Neural cell (in vitro differentiated cells): ENCODE measurements around the gene KCNE1. TPM values are rescaled to one million over a fixed set of nuclear protein-coding genes. Genes with fewer than 3 reads are reported as not detected.

ENCODE experiments used
- H2AFZ ChIP-seq: fragments of 200-600, 300-800 bp; sonication (generic), shearing (Covaris generic); 2 replicates; pipeline ENCODE4 v1.6.0; 2014; ENCODE audit warnings: low read depth, mild to moderate bottlenecking, antibody characterized with exemption, low read length, moderate library complexity
- H3F3A ChIP-seq: fragments of 200-600 bp; shearing (Covaris generic); 2 replicates; pipeline ENCODE4 v1.6.1; 2016; ENCODE audit warnings: mild to moderate bottlenecking, moderate library complexity, mixed read lengths, antibody characterized with exemption, low read length; ENCODE audit not compliant: insufficient read depth, poor library complexity, severe bottlenecking
- H3K27ac ChIP-seq: fragments of 200-600, 300-800 bp; sonication (generic), shearing (Covaris generic); 2 replicates; pipeline ENCODE4 v1.5.1; 2014; ENCODE audit warnings: mild to moderate bottlenecking, low read length, moderate library complexity
- H3K27me3 ChIP-seq: fragments of 300-800, 200-600 bp; sonication (generic), shearing (Covaris generic); 2 replicates; pipeline ENCODE4 v1.6.0; 2014; ENCODE audit warnings: mild to moderate bottlenecking, low read depth, low read length, moderate library complexity; ENCODE audit not compliant: insufficient read depth
- H3K36me3 ChIP-seq: fragments of 300-800, 200-600 bp; sonication (generic), shearing (Covaris generic); 2 replicates; pipeline ENCODE4 v1.5.1; 2014; ENCODE audit warnings: mild to moderate bottlenecking, antibody characterized with exemption, low read length, moderate library complexity; ENCODE audit not compliant: insufficient read depth
- H3K4me2 ChIP-seq: fragments of 300-800, 200-600 bp; sonication (generic), shearing (Covaris generic); 2 replicates; pipeline ENCODE4 v1.6.0; 2014; ENCODE audit warnings: mild to moderate bottlenecking, low read length
- H3K4me3 ChIP-seq: fragments of 300-800, 200-600 bp; sonication (generic), shearing (Covaris generic); 2 replicates; pipeline ENCODE4 v1.5.1; 2014; ENCODE audit warnings: mild to moderate bottlenecking, low read length, moderate library complexity
- H3K79me2 ChIP-seq: fragments of 200-600 bp; shearing (Covaris generic); replicated peaks from 2 replicates; pipeline ENCODE4 v1.6.0; 2014; ENCODE audit warnings: mild to moderate bottlenecking, low read length, moderate library complexity; ENCODE audit not compliant: insufficient read depth
- H3K9ac ChIP-seq: fragments of 300-800, 200-600 bp; sonication (generic), shearing (Covaris generic); 2 replicates; pipeline ENCODE4 v1.6.1; 2016; ENCODE audit warnings: mild to moderate bottlenecking, low read length, mixed read lengths
- H3K9me2 ChIP-seq: fragments of 200-600 bp; shearing (Covaris generic); 2 replicates; pipeline ENCODE4 v1.6.1; 2016; ENCODE audit warnings: mild to moderate bottlenecking, low read length, mixed read lengths; ENCODE audit not compliant: insufficient read depth
- H3K9me3 ChIP-seq: fragments of 200-600, 300-800 bp; sonication (generic), shearing (Covaris generic); 2 replicates; pipeline ENCODE4 v1.6.1; 2016; ENCODE audit warnings: mild to moderate bottlenecking, mixed run types, low read length, moderate library complexity, mixed read lengths
- H4K20me1 ChIP-seq: fragments of 200-600 bp; shearing (Covaris generic); 2 replicates; pipeline ENCODE4 v1.6.1; 2016; ENCODE audit warnings: mild to moderate bottlenecking, mixed run types; ENCODE audit not compliant: insufficient read depth
- EP300 ChIP-seq: fragments of 450-650 bp; conservative IDR thresholded peaks from 2 replicates; pipeline ENCODE4 v1.6.1; 2014; ENCODE audit warnings: antibody characterized with exemption, mild to moderate bottlenecking, moderate library complexity; ENCODE audit not compliant: poor library complexity, severe bottlenecking
- EZH2 ChIP-seq: fragments of 200-600, 300-800 bp; shearing (Covaris generic), sonication (generic); IDR thresholded peaks from 2 replicates; pipeline ENCODE4 v1.6.1; 2014; ENCODE audit warnings: antibody characterized with exemption, low read length, borderline replicate concordance, mild to moderate bottlenecking; ENCODE audit not compliant: insufficient read depth, poor library complexity, severe bottlenecking
- MXI1 ChIP-seq: fragments of 450-650 bp; conservative IDR thresholded peaks from 2 replicates; pipeline ENCODE4 v1.6.1; 2014; ENCODE audit warnings: antibody characterized with exemption, mild to moderate bottlenecking; ENCODE audit not compliant: poor library complexity, severe bottlenecking
- POLR2AphosphoS5 ChIP-seq: IDR thresholded peaks from 2 replicates; pipeline ENCODE4 v1.6.1; 2012
- RAD21 ChIP-seq: fragments of 450-650 bp; conservative IDR thresholded peaks from 2 replicates; pipeline ENCODE4 v1.6.1; 2014; ENCODE audit warnings: antibody characterized with exemption, mild to moderate bottlenecking, moderate library complexity
- REST ChIP-seq: IDR thresholded peaks from 2 replicates; pipeline ENCODE4 v1.6.1; 2012; ENCODE audit warnings: borderline replicate concordance
- SMC3 ChIP-seq: fragments of 450-650 bp; conservative IDR thresholded peaks from 2 replicates; pipeline ENCODE4 v1.6.1; 2014; ENCODE audit warnings: antibody characterized with exemption, mild to moderate bottlenecking, moderate library complexity; ENCODE audit not compliant: poor library complexity
- TAF1 ChIP-seq: IDR thresholded peaks from 2 replicates; pipeline ENCODE4 v1.6.1; 2012; ENCODE audit warnings: low read depth
- polyA plus RNA-seq: library from polyadenylated mRNA; depleted of rRNA; stranded (reverse); fragments of >200 nt; gene quantifications from 2 replicates; pipeline ENCODE4 v1.2.3, GENCODE V29; 2014
- TF ChIP-seq, protein P1 (sequence below): fragments of 450-650 bp; IDR thresholded peaks from 2 replicates; pipeline ENCODE4 v1.5.1; 2014; ENCODE audit warnings: antibody characterized with exemption, mild to moderate bottlenecking, moderate library complexity; ENCODE audit not compliant: poor library complexity, severe bottlenecking

Gene KCNE1
- polyA plus RNA-seq, 1 donor from 2014 or later = not detected

DNA sequence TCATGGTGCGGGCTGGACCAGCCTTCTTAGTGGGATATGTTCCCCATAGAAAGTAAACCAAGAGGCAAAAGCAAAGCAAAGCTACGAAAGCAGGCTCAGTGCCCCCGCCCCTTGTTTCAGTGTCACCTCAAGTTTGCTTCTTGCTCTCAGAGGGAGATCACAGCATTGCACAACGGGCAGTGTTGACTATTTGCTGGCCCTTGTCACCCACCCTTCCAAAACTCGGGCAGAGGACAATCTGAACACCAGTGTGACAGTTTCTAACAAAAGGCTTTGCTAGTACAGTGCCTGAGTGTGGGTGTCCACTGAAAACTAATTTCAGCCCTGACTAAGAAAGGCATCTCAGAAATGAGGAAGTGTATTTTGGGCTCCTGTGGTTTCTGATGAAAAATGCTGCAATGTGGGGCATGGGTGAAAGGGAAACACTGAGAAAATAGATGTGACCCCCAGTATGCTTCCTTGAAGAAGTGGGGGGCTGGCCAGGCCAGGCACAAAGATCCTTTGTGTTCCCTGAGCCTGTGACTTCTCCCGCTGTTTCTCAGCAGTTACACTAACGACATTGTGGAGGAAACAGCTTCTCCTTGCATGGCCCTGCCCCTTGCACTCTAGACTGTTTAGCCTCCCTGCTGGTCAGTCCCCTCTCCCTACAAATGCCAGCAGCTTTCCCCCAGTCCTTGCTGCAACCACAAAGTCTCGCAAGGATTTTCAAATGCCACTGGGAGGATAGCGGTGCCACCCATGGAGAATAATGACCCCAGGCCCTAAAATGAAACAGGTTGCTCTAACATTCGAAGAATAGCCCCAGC, 33.3 kb upstream of the KCNE1 start:
- Histone ChIP-seq H3K4me3 (no peak overlapping the region), H3K27me3 (no peaks in the 10 kb centered on the region), H3K9ac (no peak overlapping the region), H2AFZ (no peak overlapping the region), H3K9me2 (no peaks in the 10 kb centered on the region), H3K9me3 (no peaks in the 10 kb centered on the region), H3K27ac (peak overlapping the region; percentile 26), H4K20me1 (no peaks in the 10 kb centered on the region), H3K79me2 (no peaks in the 10 kb centered on the region), H3K36me3 (no peaks in the 10 kb centered on the region), H3F3A (no peaks in the 10 kb centered on the region), H3K4me2 (no peak overlapping the region)
- TF ChIP-seq MXI1 = no peak
- no peak for TF ChIP-seq EZH2
- no peak for TF ChIP-seq EP300
- TF ChIP-seq TAF1 = no peak
- TF ChIP-seq REST = no peak
- TF ChIP-seq SMC3 = no peak
- TF ChIP-seq RAD21 = no peak
- no peak for TF ChIP-seq POLR2AphosphoS5

DNA sequence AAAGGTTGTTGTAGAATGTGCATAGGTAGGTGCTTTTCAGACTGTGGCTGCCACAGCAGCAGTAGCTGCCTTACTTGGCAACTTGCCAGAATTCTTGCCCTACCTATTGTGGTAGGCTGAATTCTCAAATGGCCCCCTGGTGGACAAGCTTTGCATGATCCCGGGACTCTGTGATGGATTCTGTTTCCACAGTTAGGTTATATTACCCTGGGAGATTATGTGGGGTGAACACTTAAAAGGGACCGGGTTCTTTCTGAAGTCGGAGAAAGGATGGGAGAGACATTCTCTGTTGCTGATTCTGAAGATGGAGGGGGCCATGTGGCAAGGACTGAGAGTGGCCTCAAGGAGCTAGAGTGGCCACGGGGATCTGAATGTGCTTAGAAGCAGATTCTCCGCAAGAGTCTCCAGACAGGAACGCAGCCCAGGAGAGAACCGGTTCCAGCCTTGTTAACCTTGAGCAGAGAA, 32.1 kb upstream of the KCNE1 start:
- H3F3A ChIP-seq = no peaks in the 10 kb centered on the region
- H3K27ac ChIP-seq = no peak overlapping the region
- no peaks in the 10 kb centered on the region for H3K9me2 ChIP-seq
- no peaks in the 10 kb centered on the region for H3K9me3 ChIP-seq
- H3K4me3 ChIP-seq = no peak overlapping the region
- no peaks in the 10 kb centered on the region for H3K36me3 ChIP-seq
- H3K27me3 ChIP-seq = no peaks in the 10 kb centered on the region
- no peaks in the 10 kb centered on the region for H3K79me2 ChIP-seq
- no peaks in the 10 kb centered on the region for H4K20me1 ChIP-seq
- H3K9ac ChIP-seq = no peak overlapping the region
- no peak overlapping the region for H2AFZ ChIP-seq
- no peak for TF ChIP-seq TAF1
- TF ChIP-seq, protein P1, sequence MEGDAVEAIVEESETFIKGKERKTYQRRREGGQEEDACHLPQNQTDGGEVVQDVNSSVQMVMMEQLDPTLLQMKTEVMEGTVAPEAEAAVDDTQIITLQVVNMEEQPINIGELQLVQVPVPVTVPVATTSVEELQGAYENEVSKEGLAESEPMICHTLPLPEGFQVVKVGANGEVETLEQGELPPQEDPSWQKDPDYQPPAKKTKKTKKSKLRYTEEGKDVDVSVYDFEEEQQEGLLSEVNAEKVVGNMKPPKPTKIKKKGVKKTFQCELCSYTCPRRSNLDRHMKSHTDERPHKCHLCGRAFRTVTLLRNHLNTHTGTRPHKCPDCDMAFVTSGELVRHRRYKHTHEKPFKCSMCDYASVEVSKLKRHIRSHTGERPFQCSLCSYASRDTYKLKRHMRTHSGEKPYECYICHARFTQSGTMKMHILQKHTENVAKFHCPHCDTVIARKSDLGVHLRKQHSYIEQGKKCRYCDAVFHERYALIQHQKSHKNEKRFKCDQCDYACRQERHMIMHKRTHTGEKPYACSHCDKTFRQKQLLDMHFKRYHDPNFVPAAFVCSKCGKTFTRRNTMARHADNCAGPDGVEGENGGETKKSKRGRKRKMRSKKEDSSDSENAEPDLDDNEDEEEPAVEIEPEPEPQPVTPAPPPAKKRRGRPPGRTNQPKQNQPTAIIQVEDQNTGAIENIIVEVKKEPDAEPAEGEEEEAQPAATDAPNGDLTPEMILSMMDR = no peak
- no peak for TF ChIP-seq SMC3
- TF ChIP-seq POLR2AphosphoS5 = no peak
- TF ChIP-seq EP300 = no peak
- TF ChIP-seq RAD21 = no peak
- no peak for TF ChIP-seq EZH2
- no peak for TF ChIP-seq MXI1
- no peak for TF ChIP-seq REST
- H3K4me2 ChIP-seq = no peak overlapping the region
